ENCODE data around the gene FHIT.

Gene FHIT

DNA sequence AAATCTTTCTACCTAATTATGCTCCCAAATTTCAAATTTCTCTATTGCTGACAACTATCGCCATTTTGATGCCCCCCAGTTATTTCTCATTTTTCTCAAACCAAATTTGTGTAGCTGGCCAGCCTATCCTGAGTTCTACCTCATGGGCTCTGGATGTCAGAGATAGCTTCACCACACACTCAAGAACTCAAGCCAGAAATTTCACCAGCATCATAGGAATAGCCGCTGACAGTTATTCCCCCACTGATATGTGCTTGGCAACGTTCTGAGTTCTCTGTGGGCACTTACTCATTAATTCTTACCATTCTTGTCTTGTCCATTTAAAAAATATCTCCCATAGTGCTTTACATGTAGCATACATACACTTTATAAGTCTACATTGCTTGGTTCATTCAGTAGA is 264.7 kb downstream of the FHIT start:
- DNase-seq, result no peak

DNA sequence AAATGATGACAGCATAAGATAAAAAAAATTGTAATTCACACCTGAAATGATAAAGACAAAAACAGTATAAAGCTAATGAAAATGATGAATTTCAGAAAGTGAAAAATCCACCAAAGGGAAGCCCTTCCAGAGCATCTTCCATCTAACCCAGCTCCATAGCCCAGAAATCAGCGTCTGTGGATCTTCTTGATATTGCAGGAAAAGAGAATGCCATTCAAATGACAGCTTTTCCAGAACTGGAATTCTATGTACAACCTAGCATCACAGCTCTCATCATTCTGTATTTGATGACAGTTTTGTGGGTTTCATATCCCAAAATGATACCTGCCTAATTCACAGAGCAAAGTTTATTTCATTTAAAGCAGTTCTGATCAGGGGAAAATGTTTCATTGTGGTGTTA is 267.3 kb downstream of the FHIT start:
- no peak for DNase-seq

DNA sequence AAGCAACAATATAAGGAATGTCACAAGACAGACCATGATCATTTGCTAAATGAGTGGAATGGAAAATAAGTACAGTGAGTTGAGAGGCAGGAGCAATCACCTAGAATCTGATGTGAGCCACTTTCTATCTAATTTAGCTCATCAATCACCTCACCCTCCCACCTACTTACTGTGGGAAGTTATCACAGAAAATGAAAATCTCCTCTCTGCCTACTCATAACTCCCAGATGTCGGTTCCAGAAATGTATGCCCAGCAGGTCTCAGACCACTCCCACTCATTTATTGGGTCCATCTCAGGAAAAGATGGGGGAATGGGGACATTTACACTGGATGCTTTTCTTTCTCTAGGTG is 270.9 kb downstream of the FHIT start:
- no peak for DNase-seq

DNA sequence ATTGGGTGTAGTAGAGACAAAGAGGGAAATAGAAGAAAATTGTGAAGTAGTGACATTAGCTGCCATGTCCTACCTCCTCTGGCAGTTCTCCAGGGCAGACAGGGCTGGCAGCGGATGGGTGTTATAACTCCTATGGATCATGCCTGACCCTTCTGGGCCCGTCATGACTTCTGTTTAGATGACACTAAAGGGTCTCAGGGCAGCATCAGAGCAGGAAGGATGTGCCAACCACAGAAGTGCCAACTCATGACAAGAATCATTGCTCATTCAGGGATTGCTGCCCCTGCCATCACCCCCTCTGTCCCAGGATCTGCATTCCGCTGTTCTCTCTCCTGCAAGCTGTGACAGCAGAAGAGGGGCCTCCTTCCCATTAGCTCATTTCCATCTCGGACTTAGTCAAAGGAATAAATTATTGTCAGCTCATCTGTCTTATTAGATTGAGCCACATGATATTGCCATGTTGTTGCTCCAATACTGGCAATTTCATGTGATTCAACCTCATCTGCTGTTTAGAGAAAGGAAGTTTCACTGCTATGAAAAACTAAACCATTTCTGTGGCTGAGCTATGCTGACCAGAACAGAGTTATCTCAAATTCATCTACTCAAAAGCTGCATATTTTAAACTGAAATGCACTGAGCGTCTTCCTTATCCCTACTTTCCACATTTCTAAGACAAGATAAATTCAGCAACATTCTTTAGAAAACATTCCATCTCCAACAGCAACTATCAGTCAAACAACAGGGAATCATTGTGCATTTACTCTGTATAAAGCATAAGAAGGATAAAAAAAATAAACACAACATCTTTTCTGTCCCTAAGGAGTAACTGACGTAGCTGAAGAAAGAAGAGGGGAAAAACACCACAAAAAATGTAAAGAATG is 271.6 kb downstream of the FHIT start:
- DNase-seq, result no peak

DNA sequence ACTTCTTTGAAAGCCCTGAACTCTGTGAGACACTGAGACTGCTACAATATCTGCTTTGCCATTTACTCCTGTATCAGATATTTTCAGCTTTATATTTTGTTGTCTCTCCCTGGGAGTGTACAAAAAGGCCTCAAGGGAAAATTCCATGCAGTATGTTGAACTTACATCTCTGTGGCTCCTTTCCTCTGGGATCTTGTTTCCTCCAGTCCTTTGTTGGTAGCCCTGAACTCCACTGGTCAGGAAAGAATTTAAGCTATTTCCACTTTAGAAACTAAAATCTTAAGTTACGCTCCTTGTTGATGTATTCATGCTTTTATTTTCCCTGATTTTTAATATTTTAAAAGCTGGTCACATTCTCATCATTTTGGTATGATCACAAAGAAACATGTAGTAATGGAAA is 277.9 kb downstream of the FHIT start:
- DNase-seq, result no peak

DNA sequence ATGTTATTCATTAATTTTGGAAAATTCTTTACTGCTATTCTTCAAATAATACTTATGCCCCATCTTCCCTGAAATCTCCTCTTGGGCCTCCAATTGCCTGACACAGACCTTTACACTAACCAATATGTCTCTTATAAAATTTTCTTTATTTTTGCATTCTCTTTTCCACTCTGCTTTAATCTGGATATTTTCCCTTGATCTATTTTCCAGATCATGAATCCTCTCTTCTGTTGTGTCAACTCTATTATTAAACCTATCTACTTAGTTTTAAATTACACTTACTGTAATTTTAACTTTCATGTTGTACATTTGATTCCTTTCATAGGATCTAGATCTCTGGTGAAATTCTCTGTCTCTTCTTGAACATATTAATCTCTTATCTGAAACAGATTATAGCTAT is 278.7 kb downstream of the FHIT start:
- no peak for DNase-seq

DNA sequence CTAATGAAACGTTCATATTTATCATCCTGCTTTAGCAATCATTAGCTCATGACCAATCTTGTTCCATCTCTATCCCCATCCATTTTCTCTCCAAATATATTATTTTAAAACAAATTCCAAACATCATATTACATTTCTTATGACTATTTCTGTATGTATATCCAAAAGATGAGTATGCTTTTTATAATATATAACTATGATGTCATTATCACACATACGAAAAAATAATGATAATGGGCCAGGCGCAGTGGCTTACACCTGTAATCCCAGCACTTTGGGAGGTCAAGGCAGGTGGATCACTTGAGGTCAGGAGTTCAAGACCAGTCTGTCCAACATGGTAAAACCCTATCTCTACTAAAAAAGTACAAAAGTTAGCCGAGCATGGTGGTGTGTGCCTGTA is 280.4 kb downstream of the FHIT start:
- no peak for DNase-seq

DNA sequence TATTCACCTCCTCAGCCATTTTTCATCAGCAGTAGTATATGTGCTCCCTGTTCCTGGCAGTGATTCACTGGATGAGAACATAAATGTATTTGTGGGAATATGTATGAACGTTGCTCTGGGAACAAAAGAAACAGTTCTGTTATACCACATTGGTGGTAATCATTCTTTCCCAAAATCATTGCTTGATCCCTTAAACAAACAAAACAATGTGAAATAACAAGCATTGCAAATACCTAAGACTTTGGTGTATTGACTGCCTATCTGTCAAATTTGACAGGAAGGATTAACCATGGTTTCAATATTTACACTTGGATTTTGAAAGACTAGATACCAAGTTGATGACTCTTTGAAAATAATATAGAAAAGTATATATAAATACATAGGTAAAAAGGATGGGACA is 284.1 kb downstream of the FHIT start:
- no peak for DNase-seq

DNA sequence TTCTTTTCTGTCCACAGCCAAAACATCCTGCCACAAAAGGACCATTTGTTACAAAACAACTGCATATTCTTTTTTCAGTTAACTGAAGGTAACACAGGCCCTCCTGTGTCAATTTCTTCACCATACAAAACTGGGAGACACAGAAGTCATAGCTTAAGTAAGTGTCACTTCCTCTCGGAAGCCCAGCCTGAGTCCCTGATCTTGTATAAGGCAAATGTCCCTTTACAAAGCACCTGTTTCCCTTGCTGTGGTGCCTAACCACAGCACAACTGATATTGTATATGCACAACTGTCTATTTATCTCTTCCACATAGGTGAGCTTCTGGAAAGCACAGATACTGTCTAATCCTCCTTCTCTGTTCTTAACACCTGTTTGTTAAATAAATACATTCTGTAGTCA is 293.7 kb downstream of the FHIT start:
- no peak for DNase-seq

DNA sequence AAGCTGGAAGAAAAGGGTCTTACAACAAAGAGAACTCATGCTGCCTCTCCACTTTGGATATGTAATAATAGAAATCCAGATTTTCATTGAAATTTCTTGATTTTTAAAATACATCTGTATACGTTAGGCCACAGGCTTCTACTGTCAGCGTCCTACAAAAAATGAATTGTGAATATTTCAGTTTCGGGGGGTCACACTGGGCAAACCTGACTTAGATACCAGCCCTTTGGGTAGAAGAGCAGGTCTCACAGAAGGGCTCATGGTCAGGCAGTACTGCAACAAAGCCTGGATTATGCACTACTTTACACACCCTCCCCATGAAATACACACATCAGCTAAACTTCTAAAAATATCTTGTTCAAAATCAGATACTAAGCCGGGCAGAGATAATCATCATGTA is 294.5 kb downstream of the FHIT start:
- no peak for DNase-seq

DNA sequence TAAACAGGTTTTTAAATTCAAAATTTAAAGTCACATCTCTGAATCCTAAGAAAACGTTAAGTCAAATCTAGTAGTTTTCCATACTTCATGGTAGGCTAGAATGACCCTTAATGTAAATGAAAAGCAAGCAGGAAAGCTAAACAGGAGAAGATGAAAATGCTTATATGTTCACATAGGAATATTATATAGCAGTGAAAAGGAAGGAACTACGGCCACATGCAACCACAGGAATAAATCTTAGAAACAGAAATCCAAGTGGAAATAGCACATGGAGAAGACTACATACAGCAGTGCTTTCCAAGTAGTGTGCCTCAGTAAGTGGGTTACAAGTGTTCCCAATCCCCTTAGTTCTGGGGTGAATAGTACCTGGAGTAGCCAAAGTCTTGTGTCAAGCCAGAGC is 296.2 kb downstream of the FHIT start:
- no peak for DNase-seq

DNA sequence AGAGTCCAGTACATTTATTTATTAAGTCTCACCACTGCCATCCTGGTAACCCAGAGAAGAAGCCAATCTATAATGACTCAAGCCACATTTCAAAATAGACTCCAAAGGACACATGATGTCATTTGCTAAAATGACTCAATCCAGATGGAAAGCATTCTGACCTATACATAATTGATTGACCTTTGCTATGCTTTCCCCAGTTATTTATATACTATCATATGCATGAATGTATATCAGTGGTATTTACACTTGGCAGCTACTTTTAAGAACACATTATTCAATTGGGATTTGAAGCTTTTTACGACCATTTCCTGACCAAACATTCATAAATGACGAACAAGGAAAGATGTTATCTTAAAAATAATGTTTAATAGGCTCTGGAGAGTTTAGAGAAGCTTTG is 297.2 kb downstream of the FHIT start:
- DNase-seq, result no peak

DNA sequence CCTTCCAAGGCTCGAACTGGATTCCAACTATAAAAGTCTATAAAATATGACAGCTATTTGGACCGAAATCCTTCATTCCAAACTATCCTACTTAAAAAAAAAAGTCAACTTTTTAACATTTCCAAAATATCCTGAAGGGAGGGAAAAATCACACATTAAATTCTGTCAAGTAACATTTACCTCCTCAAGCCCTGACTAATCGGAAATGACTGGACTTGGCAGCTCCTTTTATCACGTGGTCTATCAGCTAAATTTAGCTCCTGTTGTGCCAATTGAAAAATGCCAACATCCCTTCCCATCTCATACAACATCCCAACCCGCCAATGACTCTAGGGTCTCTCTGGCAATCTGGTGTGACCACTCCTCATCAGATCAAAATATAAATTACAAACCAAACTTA is 297.9 kb downstream of the FHIT start:
- no peak for DNase-seq

DNA sequence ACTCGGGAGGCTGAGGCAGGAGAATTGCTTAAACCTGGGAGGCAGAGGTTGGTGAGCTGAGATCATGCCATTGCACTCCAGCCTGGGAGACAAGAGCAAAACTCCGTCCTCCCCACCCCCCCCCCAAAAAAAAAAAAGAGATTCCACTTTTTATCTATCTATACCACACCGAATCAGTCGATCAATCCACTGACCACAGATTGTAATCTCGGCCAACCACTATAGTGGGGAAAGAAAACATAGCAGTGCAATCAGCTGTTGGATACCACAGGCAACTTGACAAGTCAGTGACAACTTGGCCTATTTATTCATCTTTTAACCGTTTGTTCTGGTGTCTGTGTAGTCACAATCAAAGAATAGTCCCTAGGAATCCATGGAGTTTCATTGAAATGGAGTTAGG is 299.2 kb downstream of the FHIT start:
- DNase-seq, result no peak

DNA sequence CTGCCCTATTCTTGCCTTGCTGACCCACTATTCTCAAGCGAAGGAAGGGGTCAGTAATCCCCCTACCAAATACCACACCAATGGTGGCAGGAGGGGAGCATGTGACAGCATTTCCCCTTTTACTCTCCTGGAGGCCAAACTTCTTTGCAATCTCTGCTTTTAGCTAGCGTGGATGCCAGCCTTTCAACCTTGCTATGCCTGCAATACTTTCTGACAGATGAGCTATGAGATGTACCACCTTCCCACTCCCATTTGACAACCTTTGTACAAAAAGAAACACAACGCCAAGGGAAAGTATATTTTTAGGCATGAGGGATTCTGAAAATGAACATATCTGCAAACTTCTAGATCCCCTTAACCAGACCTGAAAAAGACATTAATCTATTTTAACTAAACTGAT is 302.1 kb downstream of the FHIT start:
- DNase-seq, result no peak

DNA sequence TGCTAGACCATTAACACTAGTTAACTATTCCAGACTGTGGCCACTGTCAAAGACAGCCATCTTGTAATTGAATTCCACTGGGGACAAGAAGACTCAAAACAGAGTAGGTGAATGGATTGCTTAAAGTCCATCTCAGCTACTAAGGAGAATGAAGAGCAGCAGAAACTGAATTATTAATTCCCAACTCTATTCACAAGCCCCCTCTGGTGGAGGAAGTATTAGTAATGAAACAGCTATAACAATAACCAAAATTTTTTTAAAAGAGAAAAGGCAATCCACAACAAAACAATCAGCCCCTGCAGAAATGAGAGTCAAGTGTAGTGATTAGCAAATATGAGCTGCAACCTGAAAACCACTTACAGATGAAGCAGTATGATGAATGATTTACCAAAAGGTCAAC is 302.8 kb downstream of the FHIT start:
- no peak for DNase-seq

DNA sequence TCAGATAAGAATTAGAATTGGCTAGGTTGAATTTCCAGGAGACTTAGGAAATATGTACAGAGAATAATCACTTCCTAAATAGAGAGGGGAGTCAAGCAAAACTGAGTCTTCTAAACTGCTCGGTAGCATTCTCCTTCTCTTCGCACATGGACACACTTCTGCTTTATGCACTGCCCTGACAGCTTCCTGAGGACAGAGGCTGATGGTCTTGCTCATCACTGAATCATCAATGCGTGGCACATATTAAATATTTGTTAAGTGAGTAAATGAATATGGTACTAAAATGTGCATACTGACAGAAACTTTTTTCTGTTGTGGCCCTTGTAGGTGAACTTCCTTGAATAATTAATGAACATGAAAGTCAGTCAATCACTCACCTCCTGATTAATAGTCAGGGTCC is 315.5 kb downstream of the FHIT start:
- no peak for DNase-seq

DNA sequence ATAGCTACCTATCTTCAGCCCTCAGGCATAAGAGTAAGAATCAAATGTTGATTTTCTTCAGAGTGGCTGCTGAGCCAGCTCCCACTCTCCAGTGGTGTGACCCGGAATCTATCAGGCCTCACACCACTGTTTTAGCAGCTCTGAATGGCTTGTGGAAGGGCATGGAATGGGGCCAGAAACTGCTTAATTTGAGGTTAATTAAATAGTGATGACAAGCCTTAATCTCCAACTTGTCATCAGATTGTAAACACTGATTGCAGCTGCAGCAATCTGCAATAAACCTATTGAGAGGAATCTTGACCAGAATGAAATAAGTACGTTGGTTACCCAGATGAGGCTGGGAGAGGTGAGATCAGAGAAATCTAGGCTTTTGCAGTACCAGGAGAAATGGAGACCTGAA is 317.4 kb downstream of the FHIT start:
- no peak for DNase-seq

DNA sequence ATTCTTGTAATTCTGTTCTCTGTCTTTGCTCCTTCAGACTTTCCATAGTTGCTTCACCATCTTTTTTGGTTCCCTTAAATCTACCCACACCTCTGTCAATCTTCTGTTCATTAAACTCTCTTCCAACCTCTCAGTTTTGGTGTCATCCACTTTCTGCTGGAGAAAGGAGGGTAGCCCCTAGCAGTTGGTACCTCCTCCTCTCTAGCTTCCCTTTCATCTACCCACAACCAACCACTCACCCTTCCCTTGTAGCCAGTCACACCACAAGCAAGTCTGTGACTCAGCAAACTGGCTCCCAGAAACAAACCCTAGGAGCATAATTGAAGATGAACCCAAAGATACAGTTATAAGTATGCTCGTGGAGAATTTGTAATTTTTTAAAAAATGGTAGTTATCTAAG is 318.6 kb downstream of the FHIT start:
- no peak for DNase-seq

DNA sequence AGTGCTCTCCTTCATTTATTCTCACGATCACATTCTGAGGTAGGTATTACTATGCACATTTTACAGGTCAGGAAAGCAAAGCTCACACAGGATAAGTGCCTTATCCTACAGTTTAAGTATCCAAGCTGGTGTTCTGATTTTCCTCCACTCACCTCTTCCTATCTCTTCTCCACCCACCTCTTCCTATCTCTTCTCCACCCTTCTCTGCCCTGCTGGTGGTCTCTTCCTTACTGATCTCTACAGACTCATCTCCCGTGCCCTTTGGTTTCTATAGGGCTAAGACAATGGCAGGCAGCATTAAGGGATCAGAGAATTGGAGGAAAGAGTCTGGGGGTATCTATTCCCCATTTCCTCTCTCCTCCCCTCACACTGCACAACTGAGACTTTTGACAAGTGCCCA is 319.1 kb downstream of the FHIT start:
- DNase-seq, result no peak

DNA sequence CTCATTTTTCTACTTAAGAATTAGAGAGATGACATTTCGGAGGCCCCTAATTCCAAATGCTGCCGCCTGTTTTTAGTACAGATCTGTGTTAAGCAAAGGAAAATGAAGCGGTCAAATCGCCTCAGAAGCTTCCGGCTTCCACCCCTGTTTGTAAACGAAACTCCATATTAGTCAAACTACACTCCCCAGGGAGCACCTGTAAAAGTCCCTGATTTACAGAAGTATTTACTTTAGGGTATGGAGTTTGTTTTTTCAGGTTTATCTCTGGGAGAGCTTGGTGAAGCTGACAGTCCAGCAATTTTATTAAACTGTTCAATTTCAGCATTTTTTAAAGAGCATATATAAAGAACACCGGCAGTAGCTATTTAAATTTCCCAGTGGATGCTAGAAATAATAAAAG is 319.8 kb downstream of the FHIT start:
- no peak for DNase-seq

DNA sequence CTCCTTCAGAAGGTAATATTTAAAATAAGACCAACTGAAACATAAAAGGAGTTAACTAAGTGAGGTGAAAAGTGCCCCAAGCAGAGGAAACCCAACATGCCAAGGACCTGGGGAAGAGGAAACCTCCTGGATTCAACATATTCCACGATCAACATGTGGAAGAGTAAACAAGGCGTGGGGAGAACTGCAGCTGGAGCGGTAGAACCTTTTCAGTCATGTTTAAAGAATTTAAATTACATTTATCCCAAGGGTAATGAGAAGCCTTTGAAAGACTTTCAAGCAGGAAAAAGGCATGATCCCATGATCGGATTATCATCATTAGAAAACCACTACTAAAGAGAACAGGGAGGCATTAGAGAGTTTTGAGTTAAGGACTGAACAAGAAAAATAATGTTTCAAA is 330.7 kb downstream of the FHIT start:
- no peak for DNase-seq

DNA sequence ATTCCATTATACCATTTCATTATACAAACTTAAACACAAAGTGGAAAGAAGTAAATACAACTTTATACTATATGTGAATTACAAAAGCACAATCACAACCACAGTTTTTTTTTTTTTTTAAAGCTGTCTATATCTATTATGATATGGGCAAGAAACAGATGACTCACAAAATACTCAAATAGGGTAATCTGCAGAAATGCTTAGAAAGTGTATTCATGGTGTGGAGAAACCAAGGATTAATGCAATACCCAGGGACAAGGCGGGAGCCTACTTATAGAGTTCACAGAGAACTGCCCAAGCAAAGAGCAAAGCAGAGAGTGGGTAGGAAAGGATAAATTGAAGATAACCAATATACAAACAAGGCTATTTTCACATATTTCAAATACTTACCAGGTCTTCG is 332.0 kb downstream of the FHIT start:
- DNase-seq, result no peak

DNA sequence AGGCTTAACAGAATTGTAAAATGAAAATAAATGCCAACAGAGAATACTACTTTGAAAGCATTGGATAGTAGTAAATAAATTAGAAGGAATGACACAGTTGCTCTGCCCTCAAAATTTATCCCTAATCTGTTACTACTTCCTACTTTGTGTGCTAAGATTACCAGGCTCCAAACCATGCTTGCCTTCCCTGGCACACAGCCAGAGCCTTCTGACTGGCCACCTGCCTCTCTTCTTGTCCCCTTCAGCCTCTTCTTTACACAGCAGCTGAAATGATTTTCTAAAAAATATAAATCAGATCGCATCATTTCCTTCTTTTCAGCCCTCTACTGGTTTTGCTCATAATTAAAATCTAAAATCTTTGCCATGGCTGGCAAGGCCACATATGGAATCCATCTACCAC is 334.1 kb downstream of the FHIT start:
- no peak for DNase-seq

DNA sequence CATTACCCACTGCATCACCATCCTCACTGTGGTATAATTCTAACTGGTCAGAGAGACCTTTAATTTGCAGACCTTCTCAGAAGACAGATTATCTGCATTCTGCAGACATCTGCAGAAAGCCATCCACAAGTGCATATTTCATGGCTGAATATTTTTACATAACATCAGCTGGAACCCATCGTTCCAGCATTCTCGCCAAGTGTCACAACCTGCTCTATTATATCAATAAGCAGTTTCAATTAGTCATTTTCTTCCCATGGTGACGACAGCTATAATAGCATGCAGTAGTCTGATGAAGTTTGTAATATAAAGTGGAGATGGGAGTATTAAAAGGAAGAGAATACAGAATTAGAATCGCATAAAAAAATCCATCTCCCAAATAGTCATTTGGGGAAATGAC is 334.7 kb downstream of the FHIT start:
- DNase-seq, result no peak

DNA sequence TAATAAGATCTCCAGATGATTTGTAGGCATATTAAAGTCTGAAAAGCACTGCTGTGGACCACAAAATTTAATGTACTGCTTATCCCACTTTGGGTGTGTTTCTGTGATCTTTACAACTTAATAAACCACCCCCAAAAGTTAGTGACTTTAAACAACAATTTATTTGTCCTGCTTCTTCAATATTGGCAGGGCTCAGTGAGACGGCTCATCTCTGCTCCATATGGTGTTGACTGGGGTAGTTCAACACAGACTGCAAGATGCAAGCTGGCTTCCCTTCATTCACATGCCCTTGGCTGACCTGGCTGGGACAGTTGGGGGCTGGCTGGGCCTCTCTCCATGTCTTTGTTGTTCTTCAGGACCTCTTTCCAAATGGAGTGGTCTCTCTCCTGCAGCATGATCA is 337.8 kb downstream of the FHIT start:
- no peak for DNase-seq
